ENCODE data around the gene IL5. TPM values are rescaled to one million over a fixed set of nuclear protein-coding genes. Genes with fewer than 3 reads are reported as not detected.

Gene IL5
- not detected in 2 replicates for total RNA-seq

GRCh38 chr5:132543472-132544201 lies at the start of gene IL5:
Gene IL5, minus strand, starts transcription at chr5:132543522. Its CDS starts 44 bp downstream, at chr5:132543478.

GRCh38 chr5:132556763-132557477 lies 13.6 kb upstream of the IL5 start, which contains the start of gene RAD50:
Gene RAD50, plus strand, starts transcription at chr5:132556977. Its CDS starts 348 bp downstream, at chr5:132557325.

Other genes with a start within 250 kb of the IL5 start
- 2.2 and 3.0 TPM in 2 replicates for gene SLC22A4, start 249.1 kb downstream of the IL5 start, total RNA-seq
- 3.6 and 6.1 TPM in 2 replicates for gene SLC22A5, start 173.8 kb downstream of the IL5 start, total RNA-seq
- 15.3 and 23.3 TPM in 2 replicates for gene IRF1, start 52.7 kb downstream of the IL5 start, total RNA-seq
- 26.1 and 42.8 TPM in 2 replicates for gene RAD50, start 13.5 kb upstream of the IL5 start, total RNA-seq
- not detected in 2 replicates for gene IL13, start 114.7 kb upstream of the IL5 start, total RNA-seq
- gene IL4, start 130.5 kb upstream of the IL5 start, total RNA-seq = not detected in 2 replicates
- gene KIF3A, start 194.0 kb upstream of the IL5 start, total RNA-seq = 7.8 and 12.2 TPM in 2 replicates
- gene CCNI2, start 203.9 kb upstream of the IL5 start, total RNA-seq = not detected in 2 replicates
- gene SEPTIN8, start 233.7 kb upstream of the IL5 start, total RNA-seq = 53.4 and 74.6 TPM in 2 replicates